Peyer's patch (tissue), 4 donors: ENCODE measurements around the gene RBBP5. TPM values are rescaled to one million over a fixed set of nuclear protein-coding genes. Genes with fewer than 3 reads are reported as not detected.

Source experiments
- DNase-seq, 3 donors: peaks; one replicate each; pipeline ENCODE4 v3.0.0-alpha.2; 2017 to 2019
- H3K27ac ChIP-seq, 4 donors: fragments of 200-600 bp; sonication (generic); one replicate each; pipeline ENCODE4 v1.5.1; 2016 to 2019
- H3K27me3 ChIP-seq, 2 donors: fragments of 200-600 bp; sonication (generic); one replicate each; pipeline ENCODE4 v1.5.1; 2019
- H3K36me3 ChIP-seq, 3 donors: fragments of 200-600 bp; sonication (generic); one replicate each; pipeline ENCODE4 v1.5.1; 2016 to 2019
- H3K4me1 ChIP-seq, 4 donors: fragments of 200-600 bp; sonication (generic); one replicate each; pipeline ENCODE4 v1.5.1; 2016 to 2019
- H3K4me3 ChIP-seq, 4 donors: fragments of 200-600 bp; sonication (generic); 1 replicate in 3 of 4; 2 replicates in 1 of 4; pipeline ENCODE4 v1.5.1; 2016 to 2019; ENCODE audit warnings: mild to moderate bottlenecking in 1 of 4
- H3K9me3 ChIP-seq, 4 donors: fragments of 200-600 bp; sonication (generic); one replicate each; pipeline ENCODE4 v1.5.1; 2016 to 2019; ENCODE audit warnings: mild to moderate bottlenecking in 1 of 4
- CTCF ChIP-seq, 6 experiments: fragments of 450-650 bp in 4 of 6; fragments of 200-600 bp in 2 of 6; sonication (generic) in 1 of 6; IDR thresholded peaks; one replicate each; pipeline ENCODE4 v1.5.1; 2017 to 2019; ENCODE audit warnings: antibody characterized with exemption in 6 of 6, mild to moderate bottlenecking in 3 of 6, moderate library complexity in 1 of 6
- POLR2A ChIP-seq, 2 donors: fragments of 450-650 bp; IDR thresholded peaks; one replicate each; pipeline ENCODE4 v1.5.1; 2017; ENCODE audit warnings: antibody characterized with exemption in 2 of 2, mild to moderate bottlenecking in 2 of 2, moderate library complexity in 2 of 2
- total RNA-seq, 4 donors: library from RNA; depleted of rRNA; stranded (reverse); fragments of >200 nt; gene quantifications; one replicate each; pipeline ENCODE4 v1.1.0, GENCODE V29; 2016

RBBP5 gene
- total RNA-seq, 4 donors from 2014 or later: 11.9 to 21.5 (median 15.3) TPM

DNA sequence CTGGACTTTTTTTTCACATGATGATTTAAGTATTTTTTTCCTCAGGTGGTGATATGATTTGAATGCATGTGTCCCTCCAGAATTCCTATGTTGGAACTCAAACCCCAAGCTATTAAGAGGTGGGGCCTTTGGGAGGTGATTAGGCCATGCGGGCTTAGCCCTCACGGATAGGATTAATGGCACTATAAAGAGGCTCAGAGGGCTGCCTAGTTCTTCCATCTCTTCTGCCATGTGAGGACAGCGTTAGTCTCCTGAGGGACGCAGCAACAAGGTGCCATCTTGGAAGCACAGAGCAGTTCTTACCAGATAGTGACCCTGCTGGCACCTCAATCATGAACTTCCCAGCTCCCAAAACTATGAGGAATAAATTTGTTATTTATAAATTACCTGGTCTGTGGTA is 18.3 kb upstream of the RBBP5 start:
- no peaks in the 10 kb centered on the region for H3K27me3 ChIP-seq
- no peak overlapping the region for H3K27ac ChIP-seq
- H3K9me3 ChIP-seq: no peaks in the 10 kb centered on the region
- peaks cover 0 to 4% (median 0%) of the 10 kb centered on the region in 4 donors for H3K4me1 ChIP-seq
- H3K36me3 ChIP-seq: no peaks in the 10 kb centered on the region
- DNase-seq: no peak
- TF ChIP-seq POLR2A (IDR thresholded peaks at IDR 0.05): no peak
- no peak for TF ChIP-seq CTCF (IDR thresholded peaks at IDR 0.05)
- no peak overlapping the region for H3K4me3 ChIP-seq

GRCh38 chr1:205137901-205138300 is 16.1 kb upstream of the RBBP5 start:
- no peak overlapping the region for H3K27ac ChIP-seq
- DNase-seq: no peak
- TF ChIP-seq POLR2A (IDR thresholded peaks at IDR 0.05) (no peak), CTCF (IDR thresholded peaks at IDR 0.05) (no peak)
- H3K27me3 ChIP-seq: no peaks in the 10 kb centered on the region
- H3K4me3 ChIP-seq: no peak overlapping the region
- no peaks in the 10 kb centered on the region for H3K36me3 ChIP-seq
- H3K9me3 ChIP-seq: no peaks in the 10 kb centered on the region
- H3K4me1 ChIP-seq: peaks cover 0 to 4% (median 0%) of the 10 kb centered on the region in 4 donors

DNA sequence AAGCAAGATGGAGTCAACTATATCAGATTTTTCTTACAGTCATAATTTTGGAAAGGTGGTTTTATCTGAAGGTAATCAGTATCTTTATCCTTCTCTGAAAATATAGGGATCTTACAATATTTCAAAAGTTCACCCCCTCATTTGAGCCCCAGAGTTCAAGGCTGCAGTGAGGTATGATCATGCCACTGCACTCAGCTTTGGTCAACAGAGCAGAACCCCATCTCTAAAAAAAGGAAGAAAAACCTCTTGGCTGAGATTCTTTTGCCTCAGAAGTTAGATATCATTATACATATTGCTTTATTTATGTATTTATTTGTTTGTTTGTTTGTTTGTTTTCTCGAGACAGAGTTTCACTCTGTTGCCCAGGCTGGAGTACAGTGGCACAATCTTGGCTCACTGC is 11.5 kb upstream of the RBBP5 start:
- H3K4me3 ChIP-seq: no peak overlapping the region
- no peak for DNase-seq
- H3K27ac ChIP-seq: no peak overlapping the region
- H3K36me3 ChIP-seq: no peaks in the 10 kb centered on the region
- H3K27me3 ChIP-seq: no peaks in the 10 kb centered on the region
- TF ChIP-seq POLR2A (IDR thresholded peaks at IDR 0.05) (no peak), CTCF (IDR thresholded peaks at IDR 0.05) (no peak)
- H3K9me3 ChIP-seq: no peaks in the 10 kb centered on the region
- no peaks in the 10 kb centered on the region for H3K4me1 ChIP-seq

- Histone ChIP-seq H3K27me3 (no peaks in the 10 kb centered on the region), H3K4me1 (no peaks in the 10 kb centered on the region), H3K27ac (no peak overlapping the region), H3K36me3 (no peaks in the 10 kb centered on the region), H3K4me3 (no peak overlapping the region), H3K9me3 (no peaks in the 10 kb centered on the region)
- TF ChIP-seq POLR2A (IDR thresholded peaks at IDR 0.05): no peak
- TF ChIP-seq CTCF (IDR thresholded peaks at IDR 0.05): no peak
- no peak for DNase-seq
Measured at GRCh38 chr1:205129447-205130029, 7.8 kb upstream of the RBBP5 start.

DNA sequence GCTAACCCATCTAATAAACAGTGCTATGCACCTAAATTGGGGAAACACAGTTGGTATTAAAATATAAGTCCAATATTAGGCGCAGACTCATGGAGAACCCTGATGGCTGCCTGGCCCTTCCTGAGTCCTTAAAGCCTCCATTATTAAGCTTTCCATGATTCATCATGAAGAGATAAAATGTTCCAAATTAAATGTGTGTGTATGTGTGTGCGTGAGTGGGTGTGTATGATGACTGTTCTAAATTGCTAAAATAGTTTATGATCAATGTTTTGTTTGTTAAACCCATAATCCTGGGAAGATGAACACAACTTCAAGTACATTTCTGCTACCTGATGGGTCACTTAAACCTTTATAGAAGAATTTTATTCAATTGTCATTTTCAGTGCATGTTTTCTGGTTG is 6.3 kb upstream of the RBBP5 start:
- no peak for DNase-seq
- H3K4me3 ChIP-seq: no peak overlapping the region
- no peak overlapping the region for H3K27ac ChIP-seq
- no peaks in the 10 kb centered on the region for H3K36me3 ChIP-seq
- TF ChIP-seq CTCF (IDR thresholded peaks at IDR 0.05) (no peak), POLR2A (IDR thresholded peaks at IDR 0.05) (no peak)
- H3K9me3 ChIP-seq: no peaks in the 10 kb centered on the region
- no peaks in the 10 kb centered on the region for H3K27me3 ChIP-seq
- H3K4me1 ChIP-seq: peaks cover 0 to 2% (median 0%) of the 10 kb centered on the region in 4 donors

GRCh38 chr1:205127646-205128045 is 5.9 kb upstream of the RBBP5 start:
- no peak for DNase-seq
- TF ChIP-seq POLR2A (IDR thresholded peaks at IDR 0.05) (no peak), CTCF (IDR thresholded peaks at IDR 0.05) (no peak)
- no peaks in the 10 kb centered on the region for H3K36me3 ChIP-seq
- H3K27me3 ChIP-seq: no peaks in the 10 kb centered on the region
- H3K9me3 ChIP-seq: no peaks in the 10 kb centered on the region
- H3K4me3 ChIP-seq: no peak overlapping the region
- H3K27ac ChIP-seq: no peak overlapping the region
- H3K4me1 ChIP-seq: peaks cover 0 to 6% (median 0%) of the 10 kb centered on the region in 4 donors
